Subcutaneous abdominal adipose tissue (tissue), 5 donors: ENCODE measurements around the gene C3orf70.

Experiments
- H3K27ac ChIP-seq: one replicate; pipeline ENCODE4 v1.7.0; 2013; ENCODE audit warnings: low read depth, mild to moderate bottlenecking, inconsistent platforms, low read length, moderate library complexity
- H3K27me3 ChIP-seq, 5 donors: one replicate each; pipeline ENCODE4 v1.7.0; 2013; ENCODE audit warnings: low read length in 5 of 5, inconsistent platforms in 1 of 5; ENCODE audit not compliant: control insufficient read depth in 5 of 5, insufficient read depth in 4 of 5
- H3K36me3 ChIP-seq, 5 donors: one replicate each; pipeline ENCODE4 v1.7.0; 2013; ENCODE audit warnings: low read length in 5 of 5; ENCODE audit not compliant: control insufficient read depth in 5 of 5, insufficient read depth in 5 of 5
- H3K4me1 ChIP-seq, 5 donors: one replicate each; pipeline ENCODE4 v1.7.0; 2013; ENCODE audit warnings: low read length in 5 of 5, mild to moderate bottlenecking in 3 of 5, moderate library complexity in 1 of 5; ENCODE audit not compliant: control insufficient read depth in 5 of 5, insufficient read depth in 5 of 5
- H3K4me3 ChIP-seq, 5 donors: one replicate each; pipeline ENCODE4 v1.7.0; 2013; ENCODE audit warnings: low read length in 5 of 5, low read depth in 1 of 5
- H3K9ac ChIP-seq, 5 donors: one replicate each; pipeline ENCODE4 v1.7.0; 2013; ENCODE audit warnings: low read length in 5 of 5, mild to moderate bottlenecking in 4 of 5, moderate library complexity in 3 of 5
- H3K9me3 ChIP-seq, 5 donors: one replicate each; pipeline ENCODE4 v1.7.0; 2013; ENCODE audit warnings: low read length in 5 of 5; ENCODE audit not compliant: control insufficient read depth in 5 of 5
- donor health status: healthy.
- donor health status: healthy.
- donor health status: healthy.
- donor health status: healthy.
- donor health status: healthy.

C3orf70 gene

GRCh38 chr3:185172086-185173049, 19.5 kb upstream of the C3orf70 start:
- Histone ChIP-seq H3K4me1 (peaks cover 0 to 14% (median 13%) of the 10 kb centered on the region in 5 donors), H3K27ac (no peak overlapping the region), H3K4me3 (no peak overlapping the region), H3K36me3 (no peaks in the 10 kb centered on the region), H3K9me3 (no peaks in the 10 kb centered on the region), H3K27me3 (no peaks in the 10 kb centered on the region), H3K9ac (no peak overlapping the region)

GRCh38 chr3:185164428-185165217, 11.8 kb upstream of the C3orf70 start:
- H3K9ac ChIP-seq: no peak overlapping the region
- no peaks in the 10 kb centered on the region for H3K9me3 ChIP-seq
- H3K4me1 ChIP-seq: no peaks in the 10 kb centered on the region
- no peak overlapping the region for H3K4me3 ChIP-seq
- H3K36me3 ChIP-seq: no peaks in the 10 kb centered on the region
- H3K27me3 ChIP-seq: no peaks in the 10 kb centered on the region
- H3K27ac ChIP-seq: no peak overlapping the region

GRCh38 chr3:185162634-185163033, 9.8 kb upstream of the C3orf70 start:
- H3K4me1 ChIP-seq: no peaks in the 10 kb centered on the region
- H3K9ac ChIP-seq: no peak overlapping the region

GRCh38 chr3:185161761-185162160, 8.9 kb upstream of the C3orf70 start:
- no peaks in the 10 kb centered on the region for H3K9me3 ChIP-seq
- no peak overlapping the region for H3K4me3 ChIP-seq
- H3K9ac ChIP-seq: no peak overlapping the region
- H3K36me3 ChIP-seq: no peaks in the 10 kb centered on the region
- H3K4me1 ChIP-seq: no peaks in the 10 kb centered on the region
- no peaks in the 10 kb centered on the region for H3K27me3 ChIP-seq
- H3K27ac ChIP-seq: no peak overlapping the region

More at GRCh38 chr3:185162634-185163033, 9.8 kb upstream of the C3orf70 start:
- Histone ChIP-seq H3K27me3 (no peaks in the 10 kb centered on the region), H3K9me3 (no peaks in the 10 kb centered on the region), H3K4me3 (no peak overlapping the region), H3K27ac (no peak overlapping the region), H3K36me3 (no peaks in the 10 kb centered on the region)

GRCh38 chr3:185157347-185157746, 4.5 kb upstream of the C3orf70 start:
- no peaks in the 10 kb centered on the region for H3K9me3 ChIP-seq
- H3K27ac ChIP-seq: no peak overlapping the region
- H3K4me1 ChIP-seq: peaks cover 0 to 17% (median 11%) of the 10 kb centered on the region in 5 donors
- H3K36me3 ChIP-seq: no peaks in the 10 kb centered on the region
- H3K27me3 ChIP-seq: peaks cover 0 to 3% (median 0%) of the 10 kb centered on the region in 5 donors
- H3K9ac ChIP-seq: no peak overlapping the region
- no peak overlapping the region for H3K4me3 ChIP-seq

GRCh38 chr3:185155678-185156077, 2.8 kb upstream of the C3orf70 start:
- Histone ChIP-seq H3K27ac (no peak overlapping the region), H3K9me3 (no peaks in the 10 kb centered on the region), H3K36me3 (no peaks in the 10 kb centered on the region), H3K4me1 (peaks cover 0 to 24% (median 15%) of the 10 kb centered on the region in 5 donors), H3K9ac (no peak overlapping the region), H3K27me3 (peaks cover 0 to 3% (median 0%) of the 10 kb centered on the region in 5 donors), H3K4me3 (no peak overlapping the region)

- Histone ChIP-seq H3K27ac (no peak overlapping the region), H3K9ac (no peak overlapping the region), H3K9me3 (no peaks in the 10 kb centered on the region), H3K36me3 (no peaks in the 10 kb centered on the region), H3K27me3 (peaks cover 0 to 10% (median 0%) of the 10 kb centered on the region in 5 donors), H3K4me3 (peak overlapping the region; percentile 22 to 85 (median 75)), H3K4me1 (peaks cover 0 to 24% (median 15%) of the 10 kb centered on the region in 5 donors)
These were observed 1.2 kb upstream of the C3orf70 start for GRCh38 chr3:185153861-185154629.

GRCh38 chr3:185153171-185153771, 411 bp upstream of the C3orf70 start:
- peak overlapping the region; percentile 58 to 85 (median 75) for H3K4me3 ChIP-seq
- H3K9me3 ChIP-seq: no peaks in the 10 kb centered on the region
- peaks cover 0 to 10% (median 0%) of the 10 kb centered on the region in 5 donors for H3K27me3 ChIP-seq
- H3K27ac ChIP-seq: no peak overlapping the region
- peak overlapping the region in 3 of 5 donors; percentile 45 to 69 (median 67) for H3K9ac ChIP-seq
- peaks cover 0 to 24% (median 15%) of the 10 kb centered on the region in 5 donors for H3K4me1 ChIP-seq
- no peaks in the 10 kb centered on the region for H3K36me3 ChIP-seq

- peak overlapping the region in 3 of 5 donors; percentile 4 to 62 (median 13) for H3K9ac ChIP-seq
- peaks cover 0 to 10% (median 0%) of the 10 kb centered on the region in 5 donors for H3K27me3 ChIP-seq
- no peaks in the 10 kb centered on the region for H3K36me3 ChIP-seq
- H3K4me1 ChIP-seq: peaks cover 0 to 24% (median 15%) of the 10 kb centered on the region in 5 donors
- peak overlapping the region; percentile 55 for H3K27ac ChIP-seq
- H3K9me3 ChIP-seq: no peaks in the 10 kb centered on the region
- H3K4me3 ChIP-seq: peak overlapping the region; percentile 52 to 85 (median 75)
These were observed 873 bp downstream of the C3orf70 start for GRCh38 chr3:185151964-185152409.
